ENCODE measurements around the gene GPC6. TPM values are rescaled to one million over a fixed set of nuclear protein-coding genes. Genes with fewer than 3 reads are reported as not detected.
"Not testable (repeated sequence)": the region's sequence is repeated elsewhere in the genome, so short reads cannot be mapped to it uniquely, and the experiment has no call there.

The GPC6 gene
- total RNA-seq, 1 experiment from 2014 or later, result 0.22 TPM

DNA sequence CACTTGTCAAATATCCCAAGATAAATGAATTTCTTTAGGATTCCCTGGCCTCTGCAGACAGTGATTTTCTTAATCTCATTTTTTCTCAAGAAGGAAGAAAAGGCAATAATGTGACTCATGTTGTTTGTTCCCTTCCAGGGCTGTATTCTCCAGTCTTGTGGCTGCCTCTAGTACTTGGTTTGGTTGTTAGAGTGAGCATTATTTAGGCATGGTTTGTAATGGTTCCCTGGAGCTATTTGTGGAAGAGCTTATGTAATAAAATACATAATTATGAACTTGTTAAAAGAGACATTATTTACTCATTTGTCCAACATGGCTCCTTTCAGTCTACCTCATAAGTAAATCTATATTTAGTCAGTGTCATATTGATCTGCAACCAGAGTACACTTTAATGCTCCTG is 982.5 kb downstream of the GPC6 start:
- RAD21 ChIA-PET (ENCODE audit: low non-redundant PET in 1 of 2, low total read pairs in 2 of 2, uncharacterized antibody in 2 of 2, unreplicated experiment in 2 of 2), result no interaction called here

DNA sequence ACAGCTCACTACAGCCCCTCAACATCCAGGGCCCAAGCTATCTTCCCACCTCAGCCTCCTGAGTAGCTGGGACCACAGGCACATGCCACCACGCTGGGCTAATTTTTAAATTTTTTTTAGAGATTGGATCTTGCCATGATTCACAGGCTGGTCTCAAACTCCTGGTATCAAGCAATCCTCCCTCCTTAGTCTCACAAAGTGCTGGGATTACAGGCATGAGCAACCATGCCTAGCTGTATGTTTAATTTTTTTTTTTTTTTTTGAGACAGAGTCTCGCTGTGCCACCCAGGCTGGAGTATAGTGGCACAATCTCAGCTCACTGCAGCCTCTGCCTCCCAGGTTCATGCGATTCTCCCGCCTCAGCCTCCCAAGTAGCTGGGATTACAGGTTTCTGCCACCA is 983.3 kb downstream of the GPC6 start:
- intact Hi-C loops (cut with micrococcal nuclease); RAD21 ChIA-PET (ENCODE audit: low non-redundant PET in 1 of 2, low total read pairs in 2 of 2, uncharacterized antibody in 2 of 2, unreplicated experiment in 2 of 2); DNase-seq (ENCODE audit: low read depth, low spot score); POLR2A ChIA-PET; H3K4me2 ChIP-seq (ENCODE audit: low read length); H3K36me3 ChIP-seq (ENCODE audit: control insufficient read depth in 1 of 2, insufficient read depth in 2 of 2, low read length in 2 of 2); CTCF ChIA-PET; H3K9me3 ChIP-seq (ENCODE audit: control insufficient read depth in 1 of 2, insufficient read depth in 1 of 2, low read depth in 1 of 2, low read length in 2 of 2); BruUV-seq (replicated peaks); H2AFZ ChIP-seq (ENCODE audit: low read depth, low read length, poor library complexity, severe bottlenecking); H3K4me1 ChIP-seq (ENCODE audit: control insufficient read depth in 1 of 2, insufficient read depth in 2 of 2, low read length in 2 of 2); H3K27ac ChIP-seq (ENCODE audit: low read depth, low read length); ATAC-seq; H3K79me2 ChIP-seq (ENCODE audit: insufficient read depth, low read length); H3K4me3 ChIP-seq (replicated peaks in 1 of 2; ENCODE audit: low read depth in 1 of 2, low read length in 2 of 2); H3K27me3 ChIP-seq (ENCODE audit: insufficient read depth, low read length); H3K9me2 ChIP-seq (ENCODE audit: insufficient read depth); H3K9ac ChIP-seq (ENCODE audit: low read length); H4K20me1 ChIP-seq (ENCODE audit: insufficient read depth): not testable (repeated sequence)

More for the DNA sequence above, 982.5 kb downstream of the GPC6 start:
- TF ChIP-seq ELF1 (IDR thresholded peaks at IDR 0.05; ENCODE audit: borderline replicate concordance, low read depth) (no peak), RAD21 (IDR thresholded peaks at IDR 0.05; ENCODE audit: low read depth) (no peak), EZH2phosphoT487 (IDR thresholded peaks at IDR 0.05; ENCODE audit: borderline replicate concordance) (no peak), EZH2 (IDR thresholded peaks at IDR 0.05) (no peak), TCF7L2 (IDR thresholded peaks at IDR 0.05; ENCODE audit: borderline replicate concordance, extremely low read depth, insufficient read depth, insufficient read length) (no peak), JUND (IDR thresholded peaks at IDR 0.05) (no peak), ZNF274 (IDR thresholded peaks at IDR 0.05; ENCODE audit: low read depth, low read length) (no peak), POLR2AphosphoS5 (IDR thresholded peaks at IDR 0.05; ENCODE audit: low read depth, low read length) (no peak), ZFX (IDR thresholded peaks at IDR 0.05) (no peak), CBX3 (IDR thresholded peaks at IDR 0.05; ENCODE audit: low read depth) (no peak), SIN3A (IDR thresholded peaks at IDR 0.05; ENCODE audit: low read depth) (no peak), SP1 (IDR thresholded peaks at IDR 0.05; ENCODE audit: low read depth) (no peak), YY1 (IDR thresholded peaks at IDR 0.05; ENCODE audit: extremely low read depth, insufficient replicate concordance, low read depth, low read length) (no peak), POLR2A (IDR thresholded peaks at IDR 0.05; ENCODE audit: borderline replicate concordance, extremely low read depth, insufficient read depth, insufficient read length) (no peak)
- TF ChIP-seq, protein P1, sequence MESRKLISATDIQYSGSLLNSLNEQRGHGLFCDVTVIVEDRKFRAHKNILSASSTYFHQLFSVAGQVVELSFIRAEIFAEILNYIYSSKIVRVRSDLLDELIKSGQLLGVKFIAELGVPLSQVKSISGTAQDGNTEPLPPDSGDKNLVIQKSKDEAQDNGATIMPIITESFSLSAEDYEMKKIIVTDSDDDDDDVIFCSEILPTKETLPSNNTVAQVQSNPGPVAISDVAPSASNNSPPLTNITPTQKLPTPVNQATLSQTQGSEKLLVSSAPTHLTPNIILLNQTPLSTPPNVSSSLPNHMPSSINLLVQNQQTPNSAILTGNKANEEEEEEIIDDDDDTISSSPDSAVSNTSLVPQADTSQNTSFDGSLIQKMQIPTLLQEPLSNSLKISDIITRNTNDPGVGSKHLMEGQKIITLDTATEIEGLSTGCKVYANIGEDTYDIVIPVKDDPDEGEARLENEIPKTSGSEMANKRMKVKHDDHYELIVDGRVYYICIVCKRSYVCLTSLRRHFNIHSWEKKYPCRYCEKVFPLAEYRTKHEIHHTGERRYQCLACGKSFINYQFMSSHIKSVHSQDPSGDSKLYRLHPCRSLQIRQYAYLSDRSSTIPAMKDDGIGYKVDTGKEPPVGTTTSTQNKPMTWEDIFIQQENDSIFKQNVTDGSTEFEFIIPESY (IDR thresholded peaks at IDR 0.05; ENCODE audit: extremely low read depth, insufficient replicate concordance, low read length), result no peak
- TF ChIP-seq, protein P2, sequence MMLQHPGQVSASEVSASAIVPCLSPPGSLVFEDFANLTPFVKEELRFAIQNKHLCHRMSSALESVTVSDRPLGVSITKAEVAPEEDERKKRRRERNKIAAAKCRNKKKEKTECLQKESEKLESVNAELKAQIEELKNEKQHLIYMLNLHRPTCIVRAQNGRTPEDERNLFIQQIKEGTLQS (IDR thresholded peaks at IDR 0.05), result no peak
- Histone ChIP-seq H2AFZ (ENCODE audit: low read depth, low read length, poor library complexity, severe bottlenecking) (no peak overlapping the region), H3K36me3 (ENCODE audit: control insufficient read depth in 1 of 2, insufficient read depth in 2 of 2, low read length in 2 of 2) (no peaks in the 10 kb centered on the region), H3K4me2 (ENCODE audit: low read length) (no peak overlapping the region), H3K27ac (ENCODE audit: low read depth, low read length) (no peak overlapping the region), H3K9ac (ENCODE audit: low read length) (no peak overlapping the region), H4K20me1 (ENCODE audit: insufficient read depth) (no peaks in the 10 kb centered on the region), H3K79me2 (ENCODE audit: insufficient read depth, low read length) (no peaks in the 10 kb centered on the region), H3K9me2 (ENCODE audit: insufficient read depth) (no peaks in the 10 kb centered on the region), H3K27me3 (ENCODE audit: insufficient read depth, low read length) (no peaks in the 10 kb centered on the region), H3K4me3 (replicated peaks in 1 of 2; ENCODE audit: low read depth in 1 of 2, low read length in 2 of 2) (no peak overlapping the region), H3K4me1 (ENCODE audit: control insufficient read depth in 1 of 2, insufficient read depth in 2 of 2, low read length in 2 of 2) (no peaks in the 10 kb centered on the region), H3K9me3 (ENCODE audit: control insufficient read depth in 1 of 2, insufficient read depth in 1 of 2, low read depth in 1 of 2, low read length in 2 of 2) (no peaks in the 10 kb centered on the region)
- DNase-seq (ENCODE audit: low read depth, low spot score) (no peak), ATAC-seq (no peak)
- intact Hi-C loops (cut with micrococcal nuclease), result no loop called here
- BruUV-seq (replicated peaks), result no TSS peak
- POLR2A ChIA-PET, result no interaction called here
- CTCF ChIA-PET, result no interaction called here
